A549 treated with CORT108297 at 1 μM for 4 hours (cell line): ENCODE measurements around the gene MTCP1. TPM values are rescaled to one million over a fixed set of nuclear protein-coding genes. Genes with fewer than 3 reads are reported as not detected.

Experiments
- total RNA-seq: library from RNA; stranded (reverse); fragments of 200-300 nt; extraction: Qiagen RNA extraction; gene quantifications from 5 replicates; pipeline ENCODE4 v1.2.3, GENCODE V29; 2022

The MTCP1 gene
- total RNA-seq: 15.5 to 23.6 TPM (median 18.1 TPM) in 5 replicates

GRCh38 chrX:155070975-155071693 lies at the start of gene MTCP1, which contains the start of the genes BRCC3 and CMC4:
MTCP1 (minus strand) TSS chrX:155071136; CDS start chrX:155066010, 5,126 bp downstream.
BRCC3 (plus strand) TSS chrX:155071508; CDS start chrX:155071528, 20 bp downstream.
CMC4 (minus strand) TSS chrX:155071136; CDS start chrX:155064023, 7,113 bp downstream.

GRCh38 chrX:155026727-155027508 lies 44.0 kb downstream of the MTCP1 start, which contains the start of gene FUNDC2:
FUNDC2 (plus strand) TSS chrX:155026844; CDS start chrX:155026939, 95 bp downstream.

GRCh38 chrX:155022585-155022984 lies 48.4 kb downstream of the MTCP1 start, which contains the start of gene F8:
F8 (minus strand) TSS chrX:155022723; CDS start chrX:155022552, 171 bp downstream.

Other genes with a start within 250 kb of the MTCP1 start
- gene SMIM9, start 236.5 kb downstream of the MTCP1 start, total RNA-seq: not detected in 5 replicates
- 55.5 to 100 TPM (median 93.0 TPM) in 5 replicates for gene F8A1, start 184.8 kb downstream of the MTCP1 start, total RNA-seq
- 3.6 to 4.7 TPM (median 4.3 TPM) in 5 replicates for gene F8, start 48.4 kb downstream of the MTCP1 start, total RNA-seq
- 94.0 to 113 TPM (median 109 TPM) in 5 replicates for gene FUNDC2, start 44.3 kb downstream of the MTCP1 start, total RNA-seq
- 14.7 to 18.7 TPM (median 16.1 TPM) in 5 replicates for gene CMC4, start within 50 bp of the MTCP1 start, total RNA-seq
- gene BRCC3, start 372 bp upstream of the MTCP1 start, total RNA-seq: 21.0 to 30.6 TPM (median 25.9 TPM) in 5 replicates
- 49.8 to 71.0 TPM (median 51.6 TPM) in 5 replicates for gene VBP1, start 145.3 kb upstream of the MTCP1 start, total RNA-seq
- 0.60 to 1.2 TPM (median 0.76 TPM) in 5 replicates for gene RAB39B, start 193.4 kb upstream of the MTCP1 start, total RNA-seq